ENCODE measurements around the gene SMAD7. TPM values are rescaled to one million over a fixed set of nuclear protein-coding genes. Genes with fewer than 3 reads are reported as not detected.

The SMAD7 gene
- total RNA-seq, 4 donors from 2014 or later, result 41.2 to 76.0 (median 55.2) TPM

GRCh38 chr18:48920408-48921038 lies 30.2 kb downstream of the SMAD7 start:
- 80% methylated on average over 9 of the region's 16 CpGs; no CpG with 5 or more reads in 1 of the 2 donors for WGBS, 2 donors (ENCODE audit: low coverage in 1 of 2)
- H3K27ac ChIP-seq, result no peak overlapping the region
- no peak overlapping the region for H3K4me3 ChIP-seq
- no peak for ATAC-seq
- no peaks in the 10 kb centered on the region for H3K27me3 ChIP-seq
- H3K9me3 ChIP-seq, result no peaks in the 10 kb centered on the region
- TF ChIP-seq POLR2A (IDR thresholded peaks at IDR 0.05) (no peak), EP300 (IDR thresholded peaks at IDR 0.05) (no peak), POLR2AphosphoS5 (IDR thresholded peaks at IDR 0.05) (no peak), CTCF (IDR thresholded peaks at IDR 0.05) (no peak)
- H3K36me3 ChIP-seq, result peaks cover 0 to 17% of the 10 kb centered on the region in 2 donors
- H3K4me1 ChIP-seq, result peaks cover 4 to 56% (median 33%) of the 10 kb centered on the region in 3 donors

- no peak for ATAC-seq
- TF ChIP-seq POLR2A (IDR thresholded peaks at IDR 0.05) (no peak), POLR2AphosphoS5 (IDR thresholded peaks at IDR 0.05) (no peak), CTCF (IDR thresholded peaks at IDR 0.05) (no peak), EP300 (IDR thresholded peaks at IDR 0.05) (no peak)
- no peak overlapping the region for H3K27ac ChIP-seq
- H3K27me3 ChIP-seq, result no peaks in the 10 kb centered on the region
- H3K4me3 ChIP-seq, result no peak overlapping the region
- H3K36me3 ChIP-seq, result peaks cover 0 to 17% of the 10 kb centered on the region in 2 donors
- 20 to 46% methylated on average over 1 to 3 of the region's 3 CpGs for WGBS, 2 donors (ENCODE audit: low coverage in 1 of 2)
- no peaks in the 10 kb centered on the region for H3K9me3 ChIP-seq
- H3K4me1 ChIP-seq, result peaks cover 0 to 53% (median 24%) of the 10 kb centered on the region in 3 donors
Observed at GRCh38 chr18:48919547-48919946, 31.2 kb downstream of the SMAD7 start.

- Histone ChIP-seq H3K4me1 (peaks cover 0 to 48% (median 17%) of the 10 kb centered on the region in 3 donors), H3K27ac (no peak overlapping the region), H3K27me3 (no peaks in the 10 kb centered on the region), H3K36me3 (peaks cover 0 to 17% of the 10 kb centered on the region in 2 donors), H3K9me3 (no peaks in the 10 kb centered on the region), H3K4me3 (no peak overlapping the region)
- TF ChIP-seq CTCF (IDR thresholded peaks at IDR 0.05) (no peak), EP300 (IDR thresholded peaks at IDR 0.05) (no peak), POLR2A (IDR thresholded peaks at IDR 0.05) (no peak), POLR2AphosphoS5 (IDR thresholded peaks at IDR 0.05) (no peak)
- ATAC-seq, result no peak
- WGBS, 2 donors (ENCODE audit: low coverage in 1 of 2), result 98% methylated on average over 4 to 5 of the region's 9 CpGs
Observed at GRCh38 chr18:48918660-48919456, 31.9 kb downstream of the SMAD7 start.

GRCh38 chr18:48917579-48918517 lies 32.9 kb downstream of the SMAD7 start:
- peaks cover 0 to 38% (median 7%) of the 10 kb centered on the region in 3 donors for H3K4me1 ChIP-seq
- no peak for TF ChIP-seq CTCF (IDR thresholded peaks at IDR 0.05)
- no peak for TF ChIP-seq POLR2A (IDR thresholded peaks at IDR 0.05)
- no peak for TF ChIP-seq POLR2AphosphoS5 (IDR thresholded peaks at IDR 0.05)
- TF ChIP-seq EP300 (IDR thresholded peaks at IDR 0.05), result no peak
- no peak for ATAC-seq
- 89 to 95% methylated on average over 11 to 14 of the region's 26 CpGs for WGBS, 2 donors (ENCODE audit: low coverage in 1 of 2)
- peaks cover 0 to 17% of the 10 kb centered on the region in 2 donors for H3K36me3 ChIP-seq
- H3K9me3 ChIP-seq, result no peaks in the 10 kb centered on the region
- no peak overlapping the region for H3K27ac ChIP-seq
- H3K4me3 ChIP-seq, result no peak overlapping the region
- no peaks in the 10 kb centered on the region for H3K27me3 ChIP-seq
